Measurements from ENCODE around the gene GNB1L. TPM values are rescaled to one million over a fixed set of nuclear protein-coding genes. Genes with fewer than 3 reads are reported as not detected.
"Not testable (repeated sequence)": the region's sequence is repeated elsewhere in the genome, so short reads cannot be mapped to it uniquely, and the experiment has no call there.

The GNB1L gene
- polyA plus RNA-seq, 1 donor, result 4.4 TPM

GRCh38 chr22:19889951-19890350, 35.3 kb upstream of the GNB1L start:
- no CpG with 5 or more reads among the region's 9 CpGs for WGBS (ENCODE audit: insufficient coverage, low lambda C conversion rate)
- Histone ChIP-seq H3K36me3 (ENCODE audit: control insufficient read depth, insufficient read depth, low read length) (peaks cover 17% of the 10 kb centered on the region), H3K27ac (ENCODE audit: low read length) (no peak overlapping the region), H3K4me3 (ENCODE audit: low read length) (no peak overlapping the region), H3K27me3 (ENCODE audit: control insufficient read depth, insufficient read depth, low read length) (no peaks in the 10 kb centered on the region), H3K9me3 (ENCODE audit: control insufficient read depth, low read depth, low read length) (no peaks in the 10 kb centered on the region), H3K4me1 (ENCODE audit: control insufficient read depth, insufficient read depth, low read length) (peaks cover 23% of the 10 kb centered on the region)
- DNase-seq, result no peak

- Histone ChIP-seq H3K9me3 (ENCODE audit: control insufficient read depth, low read depth, low read length) (no peaks in the 10 kb centered on the region), H3K27me3 (ENCODE audit: control insufficient read depth, insufficient read depth, low read length) (no peaks in the 10 kb centered on the region), H3K36me3 (ENCODE audit: control insufficient read depth, insufficient read depth, low read length) (peaks cover 10% of the 10 kb centered on the region), H3K27ac (ENCODE audit: low read length) (no peak overlapping the region), H3K4me3 (ENCODE audit: low read length) (no peak overlapping the region), H3K4me1 (ENCODE audit: control insufficient read depth, insufficient read depth, low read length) (peaks cover 23% of the 10 kb centered on the region)
- WGBS (ENCODE audit: insufficient coverage, low lambda C conversion rate), result no CpG with 5 or more reads among the region's 17 CpGs
- no peak for DNase-seq
These were observed 33.6 kb upstream of the GNB1L start for GRCh38 chr22:19888131-19888746.

- peaks cover 18% of the 10 kb centered on the region for H3K4me1 ChIP-seq (ENCODE audit: control insufficient read depth, insufficient read depth, low read length)
- WGBS (ENCODE audit: insufficient coverage, low lambda C conversion rate), result no CpG with 5 or more reads among the region's 16 CpGs
- no peaks in the 10 kb centered on the region for H3K9me3 ChIP-seq (ENCODE audit: control insufficient read depth, low read depth, low read length)
- H3K36me3 ChIP-seq (ENCODE audit: control insufficient read depth, insufficient read depth, low read length), result peaks cover 17% of the 10 kb centered on the region
- H3K27ac ChIP-seq (ENCODE audit: low read length), result no peak overlapping the region
- DNase-seq, result no peak
- no peaks in the 10 kb centered on the region for H3K27me3 ChIP-seq (ENCODE audit: control insufficient read depth, insufficient read depth, low read length)
- H3K4me3 ChIP-seq (ENCODE audit: low read length), result no peak overlapping the region
These were observed 32.7 kb upstream of the GNB1L start for GRCh38 chr22:19887256-19887985.

- H3K27me3 ChIP-seq (ENCODE audit: control insufficient read depth, insufficient read depth, low read length), result no peaks in the 10 kb centered on the region
- peaks cover 12% of the 10 kb centered on the region for H3K4me1 ChIP-seq (ENCODE audit: control insufficient read depth, insufficient read depth, low read length)
- H3K36me3 ChIP-seq (ENCODE audit: control insufficient read depth, insufficient read depth, low read length), result peaks cover 18% of the 10 kb centered on the region
- H3K27ac ChIP-seq (ENCODE audit: low read length), result no peak overlapping the region
- DNase-seq, result no peak
- H3K9me3 ChIP-seq (ENCODE audit: control insufficient read depth, low read depth, low read length), result no peaks in the 10 kb centered on the region
- no peak overlapping the region for H3K4me3 ChIP-seq (ENCODE audit: low read length)
- WGBS (ENCODE audit: insufficient coverage, low lambda C conversion rate), result 100% methylated on average over 1 of the region's 12 CpGs
These were observed 32.1 kb upstream of the GNB1L start for GRCh38 chr22:19886605-19887255.

- H3K9me3 ChIP-seq (ENCODE audit: control insufficient read depth, low read depth, low read length), result no peaks in the 10 kb centered on the region
- H3K36me3 ChIP-seq (ENCODE audit: control insufficient read depth, insufficient read depth, low read length), result peaks cover 18% of the 10 kb centered on the region
- peaks cover 11% of the 10 kb centered on the region for H3K4me1 ChIP-seq (ENCODE audit: control insufficient read depth, insufficient read depth, low read length)
- no CpG with 5 or more reads among the region's 15 CpGs for WGBS (ENCODE audit: insufficient coverage, low lambda C conversion rate)
- no peak overlapping the region for H3K4me3 ChIP-seq (ENCODE audit: low read length)
- H3K27ac ChIP-seq (ENCODE audit: low read length), result no peak overlapping the region
- H3K27me3 ChIP-seq (ENCODE audit: control insufficient read depth, insufficient read depth, low read length), result no peaks in the 10 kb centered on the region
- DNase-seq, result no peak
These were observed 31.3 kb upstream of the GNB1L start for GRCh38 chr22:19885841-19886592.

- peaks cover 16% of the 10 kb centered on the region for H3K36me3 ChIP-seq (ENCODE audit: control insufficient read depth, insufficient read depth, low read length)
- peaks cover 12% of the 10 kb centered on the region for H3K4me1 ChIP-seq (ENCODE audit: control insufficient read depth, insufficient read depth, low read length)
- no peak overlapping the region for H3K4me3 ChIP-seq (ENCODE audit: low read length)
- H3K27ac ChIP-seq (ENCODE audit: low read length), result no peak overlapping the region
- H3K27me3 ChIP-seq (ENCODE audit: control insufficient read depth, insufficient read depth, low read length), result no peaks in the 10 kb centered on the region
- DNase-seq, result no peak
- WGBS (ENCODE audit: insufficient coverage, low lambda C conversion rate), result no CpG with 5 or more reads among the region's 26 CpGs
- H3K9me3 ChIP-seq (ENCODE audit: control insufficient read depth, low read depth, low read length), result no peaks in the 10 kb centered on the region
These were observed 30.5 kb upstream of the GNB1L start for GRCh38 chr22:19884954-19885751.

- H3K4me3 ChIP-seq (ENCODE audit: low read length), result no peak overlapping the region
- peaks cover 12% of the 10 kb centered on the region for H3K4me1 ChIP-seq (ENCODE audit: control insufficient read depth, insufficient read depth, low read length)
- no peaks in the 10 kb centered on the region for H3K27me3 ChIP-seq (ENCODE audit: control insufficient read depth, insufficient read depth, low read length)
- H3K27ac ChIP-seq (ENCODE audit: low read length), result no peak overlapping the region
- peaks cover 17% of the 10 kb centered on the region for H3K36me3 ChIP-seq (ENCODE audit: control insufficient read depth, insufficient read depth, low read length)
- H3K9me3 ChIP-seq (ENCODE audit: control insufficient read depth, low read depth, low read length), result no peaks in the 10 kb centered on the region
- no CpG with 5 or more reads among the region's 15 CpGs for WGBS (ENCODE audit: insufficient coverage, low lambda C conversion rate)
- DNase-seq, result no peak
These were observed 29.7 kb upstream of the GNB1L start for GRCh38 chr22:19884161-19884953.

GRCh38 chr22:19883446-19883845, 28.8 kb upstream of the GNB1L start:
- WGBS (ENCODE audit: insufficient coverage, low lambda C conversion rate), result no CpG with 5 or more reads among the region's 8 CpGs
- not testable (repeated sequence) for H3K27me3 ChIP-seq (ENCODE audit: control insufficient read depth, insufficient read depth, low read length); H3K4me3 ChIP-seq (ENCODE audit: low read length); H3K27ac ChIP-seq (ENCODE audit: low read length); H3K9me3 ChIP-seq (ENCODE audit: control insufficient read depth, low read depth, low read length); DNase-seq
- H3K36me3 ChIP-seq (ENCODE audit: control insufficient read depth, insufficient read depth, low read length), result peaks cover 15% of the 10 kb centered on the region
- H3K4me1 ChIP-seq (ENCODE audit: control insufficient read depth, insufficient read depth, low read length), result peaks cover 12% of the 10 kb centered on the region
